Choroid plexus epithelial cell (primary cell): ENCODE results near the gene SUPV3L1.

ENCODE experiments used
- DNase-seq: peaks from one replicate; pipeline ENCODE4 v3.0.0-alpha.2; 2010; ENCODE audit warnings: low read depth
- H3K4me3 ChIP-seq: 2 replicates; pipeline ENCODE4 v1.5.1; 2011; ENCODE audit warnings: low read depth, mild to moderate bottlenecking, control low read depth, low read length, moderate library complexity
- TF ChIP-seq, protein P1 (sequence below): conservative IDR thresholded peaks from 2 replicates; pipeline ENCODE4 v1.5.1; 2011; ENCODE audit warnings: low read depth, mild to moderate bottlenecking, control low read depth, inconsistent platforms, low read length, moderate library complexity

SUPV3L1 gene

DNA sequence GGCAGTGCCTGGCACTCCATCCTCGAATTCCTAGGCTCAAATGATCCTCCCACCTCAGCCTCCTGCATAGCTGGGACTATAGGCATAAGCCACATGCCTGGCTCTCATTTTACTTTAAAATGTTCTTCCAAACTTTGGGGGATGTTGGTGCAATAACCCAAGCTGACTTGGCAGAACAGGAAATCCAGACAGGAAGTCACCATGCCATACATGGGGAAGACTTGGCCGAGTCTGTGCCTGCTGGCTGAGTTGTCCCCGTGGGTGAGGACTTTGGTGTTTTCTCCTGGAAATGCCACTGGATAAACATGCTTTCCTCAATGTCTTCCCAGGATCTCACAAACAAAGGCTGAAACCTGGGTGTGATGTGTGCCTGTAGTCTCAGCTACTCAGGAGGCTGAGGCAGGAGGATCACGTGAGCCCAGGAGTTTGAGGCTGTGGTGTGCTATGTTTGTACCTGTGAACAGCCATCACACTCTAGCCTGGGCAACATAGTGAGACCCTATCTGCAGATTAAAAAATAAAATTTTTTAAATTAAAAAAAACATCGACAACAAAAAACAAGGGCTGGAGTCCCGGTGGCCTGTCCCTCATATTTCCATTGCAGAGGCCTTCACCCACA is 59.9 kb downstream of the SUPV3L1 start:
- DNase-seq: no peak
- H3K4me3 ChIP-seq: no peak overlapping the region
- TF ChIP-seq, protein P1, sequence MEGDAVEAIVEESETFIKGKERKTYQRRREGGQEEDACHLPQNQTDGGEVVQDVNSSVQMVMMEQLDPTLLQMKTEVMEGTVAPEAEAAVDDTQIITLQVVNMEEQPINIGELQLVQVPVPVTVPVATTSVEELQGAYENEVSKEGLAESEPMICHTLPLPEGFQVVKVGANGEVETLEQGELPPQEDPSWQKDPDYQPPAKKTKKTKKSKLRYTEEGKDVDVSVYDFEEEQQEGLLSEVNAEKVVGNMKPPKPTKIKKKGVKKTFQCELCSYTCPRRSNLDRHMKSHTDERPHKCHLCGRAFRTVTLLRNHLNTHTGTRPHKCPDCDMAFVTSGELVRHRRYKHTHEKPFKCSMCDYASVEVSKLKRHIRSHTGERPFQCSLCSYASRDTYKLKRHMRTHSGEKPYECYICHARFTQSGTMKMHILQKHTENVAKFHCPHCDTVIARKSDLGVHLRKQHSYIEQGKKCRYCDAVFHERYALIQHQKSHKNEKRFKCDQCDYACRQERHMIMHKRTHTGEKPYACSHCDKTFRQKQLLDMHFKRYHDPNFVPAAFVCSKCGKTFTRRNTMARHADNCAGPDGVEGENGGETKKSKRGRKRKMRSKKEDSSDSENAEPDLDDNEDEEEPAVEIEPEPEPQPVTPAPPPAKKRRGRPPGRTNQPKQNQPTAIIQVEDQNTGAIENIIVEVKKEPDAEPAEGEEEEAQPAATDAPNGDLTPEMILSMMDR: no peak

DNA sequence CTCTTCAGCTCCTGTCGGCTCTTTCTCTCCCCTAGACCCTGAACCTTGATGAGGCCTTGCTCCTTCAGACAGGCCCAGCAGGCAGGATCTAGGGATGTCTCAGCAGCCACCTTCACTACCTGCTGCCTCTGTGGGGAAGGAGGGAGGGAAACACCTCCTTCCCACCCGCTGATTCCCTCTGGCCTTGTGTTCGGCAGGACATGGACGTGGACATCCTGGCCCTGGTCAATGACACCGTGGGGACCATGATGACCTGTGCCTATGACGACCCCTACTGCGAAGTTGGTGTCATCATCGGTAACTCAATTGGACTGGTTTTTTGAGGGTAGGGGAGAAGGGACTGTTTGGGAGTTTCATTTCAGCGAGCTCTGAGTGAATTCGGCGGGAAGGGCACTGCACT is 60.4 kb downstream of the SUPV3L1 start:
- TF ChIP-seq, protein P1: no peak
- no peak for DNase-seq
- H3K4me3 ChIP-seq: no peak overlapping the region

DNA sequence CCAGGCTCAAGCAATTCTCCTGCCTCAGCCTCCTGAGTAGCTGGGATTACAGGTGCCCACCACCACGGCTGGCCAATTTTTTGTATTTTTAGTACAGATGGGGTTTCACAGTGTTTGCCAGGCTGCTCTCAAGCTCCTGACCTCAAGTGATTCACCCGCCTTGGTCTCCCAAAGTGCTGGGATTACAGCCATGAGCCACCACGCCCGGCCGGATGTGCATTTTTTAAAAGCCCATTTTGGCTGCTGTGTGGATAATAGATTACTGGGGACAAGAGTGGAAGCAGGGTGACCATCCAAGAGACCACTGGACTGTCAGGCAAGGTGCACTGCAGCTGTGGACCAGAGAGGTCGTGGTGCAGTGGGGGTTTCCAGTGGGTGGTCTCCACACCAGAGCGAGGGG is 61.5 kb downstream of the SUPV3L1 start:
- no peak for DNase-seq
- H3K4me3 ChIP-seq: no peak overlapping the region
- TF ChIP-seq, protein P1: no peak

DNA sequence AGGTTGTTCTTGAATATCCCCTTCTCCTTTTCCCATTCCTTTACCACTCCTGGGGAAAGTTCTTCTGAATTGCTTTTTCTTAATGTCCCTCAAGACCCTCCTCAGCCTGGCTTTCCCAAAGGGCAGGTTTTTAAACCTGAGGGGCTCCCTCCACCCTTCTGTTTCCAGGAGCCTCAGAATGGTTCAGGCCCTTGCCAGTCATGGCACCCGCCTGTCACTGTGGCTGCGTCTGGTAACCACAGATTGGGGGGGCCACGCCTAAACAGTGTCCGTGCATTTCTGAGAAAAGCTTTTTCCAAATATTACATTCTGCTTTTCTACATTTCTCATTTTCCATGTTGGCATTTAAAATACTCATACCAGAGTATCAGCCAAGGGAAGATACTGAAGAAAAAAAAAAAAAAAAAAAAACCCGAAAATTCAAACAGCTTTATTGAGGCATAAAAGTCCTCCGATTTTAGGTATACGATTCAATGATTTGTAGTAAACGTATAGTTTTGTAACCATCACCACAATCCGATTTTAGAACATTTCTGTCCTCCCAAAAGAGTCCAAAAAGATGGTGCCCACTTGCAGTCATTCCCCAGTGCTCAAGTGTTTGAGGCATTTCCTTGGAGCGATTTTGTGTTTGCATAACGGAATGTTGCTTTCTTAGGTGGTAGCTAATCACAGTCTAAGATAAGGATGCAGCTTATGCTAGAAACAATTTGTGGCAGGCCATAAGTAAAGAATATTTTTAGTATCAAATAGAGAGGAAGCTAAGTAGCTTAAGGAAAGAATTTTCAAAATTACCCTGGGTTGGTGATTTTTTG is 62.2 kb downstream of the SUPV3L1 start:
- H3K4me3 ChIP-seq: no peak overlapping the region
- no peak for DNase-seq
- TF ChIP-seq, protein P1: no peak

DNA sequence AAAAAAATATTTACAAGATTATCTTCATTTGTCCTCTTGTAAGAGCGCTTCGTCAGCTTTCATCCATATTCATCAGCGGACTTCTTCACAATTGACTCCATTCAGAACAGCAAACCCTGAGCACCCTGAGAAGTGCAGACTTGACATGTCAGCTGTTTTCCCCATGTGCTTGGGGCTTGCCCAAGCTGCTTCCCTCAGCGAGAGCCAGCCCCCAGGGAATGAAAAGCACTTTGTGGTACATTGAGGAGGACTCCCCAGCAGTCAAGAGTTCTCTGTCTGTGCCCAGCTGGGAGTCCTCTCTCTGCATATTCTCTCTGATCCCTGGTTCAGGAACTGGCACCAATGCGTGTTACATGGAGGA is 62.8 kb downstream of the SUPV3L1 start:
- TF ChIP-seq, protein P1: no peak
- no peak for DNase-seq
- H3K4me3 ChIP-seq: no peak overlapping the region

DNA sequence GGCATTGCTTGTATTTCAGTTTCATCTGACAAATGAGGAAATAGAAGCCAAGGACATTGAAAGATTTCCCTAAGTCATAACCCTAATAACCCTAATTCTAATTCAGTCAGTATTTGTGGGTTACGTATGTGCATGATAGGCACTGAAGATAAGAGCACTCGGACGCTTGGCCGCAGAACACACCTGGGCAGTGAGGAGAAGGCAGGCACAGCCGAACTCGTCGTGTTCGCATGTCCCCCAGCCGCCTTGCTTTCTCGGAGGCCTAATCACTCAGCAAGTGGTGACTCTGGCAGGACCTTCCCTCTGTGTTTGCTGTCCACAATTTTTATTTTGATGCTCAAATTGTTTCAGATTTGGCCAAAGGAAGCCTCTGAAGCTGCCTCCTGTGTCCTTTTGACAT is 63.8 kb downstream of the SUPV3L1 start:
- no peak for DNase-seq
- H3K4me3 ChIP-seq: no peak overlapping the region
- TF ChIP-seq, protein P1: no peak

DNA sequence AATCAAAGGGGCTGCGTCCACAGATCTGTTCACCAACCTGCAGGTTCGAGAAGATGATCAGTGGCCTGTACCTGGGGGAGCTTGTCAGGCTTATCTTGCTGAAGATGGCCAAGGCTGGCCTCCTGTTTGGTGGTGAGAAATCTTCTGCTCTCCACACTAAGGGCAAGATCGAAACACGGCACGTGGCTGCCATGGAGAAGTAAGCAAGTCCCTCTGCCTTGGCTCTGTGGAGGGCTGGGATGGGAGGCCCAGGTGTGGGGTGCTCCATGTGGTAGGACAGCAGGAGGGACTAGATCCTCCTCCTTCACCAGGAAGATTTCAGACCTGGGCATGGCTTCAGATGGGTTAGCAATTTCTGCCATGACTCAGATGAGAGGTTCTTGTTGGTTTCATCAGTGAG is 66.0 kb downstream of the SUPV3L1 start:
- no peak for DNase-seq
- TF ChIP-seq, protein P1: no peak
- H3K4me3 ChIP-seq: no peak overlapping the region
